B cell (primary cell): ENCODE data around the gene ALDH3A1.

Experiments used
- CTCF ChIP-seq: fragments of 200-600 bp; IDR thresholded peaks from one replicate; pipeline ENCODE4 v1.8.0; 2022; ENCODE audit warnings: antibody characterized with exemption, mild to moderate bottlenecking
- EZH2 ChIP-seq: IDR thresholded peaks from 2 replicates; pipeline ENCODE4 v1.6.1; 2012; ENCODE audit warnings: borderline replicate concordance, low read depth, mild to moderate bottlenecking, moderate library complexity, low read length; ENCODE audit not compliant: insufficient read depth, poor library complexity, severe bottlenecking

GRCh38 chr17:19729900-19730299, 18.2 kb downstream of the ALDH3A1 start:
- TF ChIP-seq CTCF (no peak), EZH2 (no peak)
